T-helper 2 cell treated with Interferon-gamma antibody and Interleukin-4, amounts not matched to agents 5 μg/mL and 100 μg/mL, for 36 hours (primary cell): ENCODE measurements around the gene DNAH17.

Experiments used
- DNase-seq: peaks from one replicate; pipeline ENCODE4 v3.0.0; 2021; ENCODE audit warnings: low spot score
- H3K27ac Mint-ChIP-seq: one replicate; pipeline ENCODE4 v1.8.0; 2021; ENCODE audit warnings: mild to moderate bottlenecking, mixed read lengths
- H3K27me3 Mint-ChIP-seq: one replicate; pipeline ENCODE4 v1.8.0; 2021; ENCODE audit warnings: low read depth, mixed read lengths
- H3K36me3 Mint-ChIP-seq: one replicate; pipeline ENCODE4 v1.8.0; 2021; ENCODE audit warnings: low read depth, mixed read lengths
- H3K4me1 Mint-ChIP-seq: one replicate; pipeline ENCODE4 v1.8.0; 2021; ENCODE audit warnings: low read depth, mixed read lengths
- H3K4me3 Mint-ChIP-seq: one replicate; pipeline ENCODE4 v1.8.0; 2022; ENCODE audit warnings: mild to moderate bottlenecking, moderate library complexity, mixed read lengths
- H3K9me3 Mint-ChIP-seq: one replicate; pipeline ENCODE4 v1.8.0; 2021; ENCODE audit warnings: mixed read lengths

The DNAH17 gene

GRCh38 chr17:78460176-78460675, 117.0 kb downstream of the DNAH17 start:
- Mint-ChIP-seq H3K4me1 (no peaks in the 10 kb centered on the region), H3K4me3 (no peak overlapping the region), H3K27ac (no peak overlapping the region), H3K9me3 (no peaks in the 10 kb centered on the region), H3K27me3 (no peaks in the 10 kb centered on the region), H3K36me3 (no peaks in the 10 kb centered on the region)
- DNase-seq: no peak

GRCh38 chr17:78459696-78460095, 117.5 kb downstream of the DNAH17 start:
- Mint-ChIP-seq H3K9me3 (no peaks in the 10 kb centered on the region), H3K36me3 (no peaks in the 10 kb centered on the region), H3K27ac (no peak overlapping the region), H3K4me3 (no peak overlapping the region), H3K27me3 (no peaks in the 10 kb centered on the region), H3K4me1 (no peaks in the 10 kb centered on the region)
- no peak for DNase-seq

- no peak overlapping the region for H3K27ac Mint-ChIP-seq
- DNase-seq: no peak
- no peaks in the 10 kb centered on the region for H3K4me1 Mint-ChIP-seq
- no peaks in the 10 kb centered on the region for H3K27me3 Mint-ChIP-seq
- H3K9me3 Mint-ChIP-seq: no peaks in the 10 kb centered on the region
- H3K36me3 Mint-ChIP-seq: no peaks in the 10 kb centered on the region
- no peak overlapping the region for H3K4me3 Mint-ChIP-seq
Observed at GRCh38 chr17:78458736-78459335, 118.4 kb downstream of the DNAH17 start.

GRCh38 chr17:78458091-78458490, 119.1 kb downstream of the DNAH17 start:
- DNase-seq: no peak
- H3K4me1 Mint-ChIP-seq: no peaks in the 10 kb centered on the region
- H3K27ac Mint-ChIP-seq: no peak overlapping the region
- no peaks in the 10 kb centered on the region for H3K36me3 Mint-ChIP-seq
- no peaks in the 10 kb centered on the region for H3K9me3 Mint-ChIP-seq
- H3K27me3 Mint-ChIP-seq: no peaks in the 10 kb centered on the region
- no peak overlapping the region for H3K4me3 Mint-ChIP-seq

GRCh38 chr17:78454346-78454745, 122.8 kb downstream of the DNAH17 start:
- no peak overlapping the region for H3K27ac Mint-ChIP-seq
- no peak overlapping the region for H3K4me3 Mint-ChIP-seq
- H3K4me1 Mint-ChIP-seq: no peaks in the 10 kb centered on the region
- H3K36me3 Mint-ChIP-seq: no peaks in the 10 kb centered on the region
- no peaks in the 10 kb centered on the region for H3K27me3 Mint-ChIP-seq
- H3K9me3 Mint-ChIP-seq: no peaks in the 10 kb centered on the region
- no peak for DNase-seq

- no peak overlapping the region for H3K27ac Mint-ChIP-seq
- no peaks in the 10 kb centered on the region for H3K4me1 Mint-ChIP-seq
- no peak overlapping the region for H3K4me3 Mint-ChIP-seq
- DNase-seq: no peak
- no peaks in the 10 kb centered on the region for H3K36me3 Mint-ChIP-seq
- no peaks in the 10 kb centered on the region for H3K27me3 Mint-ChIP-seq
- H3K9me3 Mint-ChIP-seq: no peaks in the 10 kb centered on the region
Observed at GRCh38 chr17:78451753-78452152, 125.4 kb downstream of the DNAH17 start.

- Mint-ChIP-seq H3K36me3 (no peaks in the 10 kb centered on the region), H3K27ac (no peak overlapping the region), H3K4me1 (no peaks in the 10 kb centered on the region), H3K27me3 (no peaks in the 10 kb centered on the region), H3K4me3 (no peak overlapping the region), H3K9me3 (no peaks in the 10 kb centered on the region)
- DNase-seq: no peak
Observed at GRCh38 chr17:78450696-78451345, 126.4 kb downstream of the DNAH17 start.

GRCh38 chr17:78449983-78450595, 127.1 kb downstream of the DNAH17 start:
- Mint-ChIP-seq H3K27ac (no peak overlapping the region), H3K36me3 (no peaks in the 10 kb centered on the region), H3K27me3 (no peaks in the 10 kb centered on the region), H3K4me1 (no peaks in the 10 kb centered on the region), H3K4me3 (no peak overlapping the region), H3K9me3 (no peaks in the 10 kb centered on the region)
- no peak for DNase-seq

- peak; percentile 10 for DNase-seq
- Mint-ChIP-seq H3K27ac (no peak overlapping the region), H3K36me3 (no peaks in the 10 kb centered on the region), H3K4me1 (no peaks in the 10 kb centered on the region), H3K27me3 (no peaks in the 10 kb centered on the region), H3K4me3 (no peak overlapping the region), H3K9me3 (no peaks in the 10 kb centered on the region)
Observed at GRCh38 chr17:78448356-78448993, 128.7 kb downstream of the DNAH17 start.

GRCh38 chr17:78446833-78447232, 130.4 kb downstream of the DNAH17 start:
- no peak for DNase-seq
- Mint-ChIP-seq H3K9me3 (no peaks in the 10 kb centered on the region), H3K4me1 (no peaks in the 10 kb centered on the region), H3K27ac (no peak overlapping the region), H3K4me3 (no peak overlapping the region), H3K27me3 (no peaks in the 10 kb centered on the region), H3K36me3 (no peaks in the 10 kb centered on the region)

- Mint-ChIP-seq H3K9me3 (no peaks in the 10 kb centered on the region), H3K4me3 (no peak overlapping the region), H3K36me3 (no peaks in the 10 kb centered on the region), H3K27ac (no peak overlapping the region), H3K4me1 (no peaks in the 10 kb centered on the region), H3K27me3 (no peaks in the 10 kb centered on the region)
- DNase-seq: no peak
Observed at GRCh38 chr17:78444392-78444791, 132.8 kb downstream of the DNAH17 start.

GRCh38 chr17:78442648-78443218, 134.5 kb downstream of the DNAH17 start:
- H3K36me3 Mint-ChIP-seq: no peaks in the 10 kb centered on the region
- H3K4me3 Mint-ChIP-seq: no peak overlapping the region
- H3K27ac Mint-ChIP-seq: no peak overlapping the region
- H3K27me3 Mint-ChIP-seq: no peaks in the 10 kb centered on the region
- DNase-seq: no peak
- no peaks in the 10 kb centered on the region for H3K4me1 Mint-ChIP-seq
- no peaks in the 10 kb centered on the region for H3K9me3 Mint-ChIP-seq

- H3K4me1 Mint-ChIP-seq: no peaks in the 10 kb centered on the region
- no peaks in the 10 kb centered on the region for H3K9me3 Mint-ChIP-seq
- DNase-seq: no peak
- no peak overlapping the region for H3K27ac Mint-ChIP-seq
- no peak overlapping the region for H3K4me3 Mint-ChIP-seq
- no peaks in the 10 kb centered on the region for H3K27me3 Mint-ChIP-seq
- H3K36me3 Mint-ChIP-seq: no peaks in the 10 kb centered on the region
Observed at GRCh38 chr17:78441271-78441971, 135.8 kb downstream of the DNAH17 start.
